Caco-2 (cell line): ENCODE data around the gene ATP13A4. TPM values are rescaled to one million over a fixed set of nuclear protein-coding genes. Genes with fewer than 3 reads are reported as not detected.

Experiments
- BruUV-seq: library from RNA; stranded (reverse); fragments of 400-500 nt; replicated peaks from 2 replicates; lab custom pipeline; 2021; lab: Mats Ljungman, UMichigan
- CTCF ChIA-PET: fragments of 300-600 bp; sonication (Branson Sonifier 250); formaldehyde crosslinking; loops from one replicate; lab custom pipeline; 2022; ENCODE audit warnings: antibody characterized with exemption; lab: Charles Lee
- POLR2A ChIA-PET: fragments of 300-600 bp; sonication (Branson Sonifier 250); formaldehyde crosslinking; loops from one replicate; lab custom pipeline; 2022; ENCODE audit warnings: antibody characterized with exemption; lab: Charles Lee
- DNase-seq, 2 experiments: peaks; one replicate each; pipeline versions ENCODE4 v3.0.0 to v3.0.0-alpha.2; 2020 to 2022
- H3K27me3 ChIP-seq: replicated peaks from 2 replicates; pipeline ENCODE4 v1.6.0; 2011; ENCODE audit warnings: low read length; ENCODE audit not compliant: control insufficient read depth, insufficient read depth
- H3K36me3 ChIP-seq: 2 replicates; pipeline ENCODE4 v1.5.1; 2011; ENCODE audit warnings: low read length; ENCODE audit not compliant: control insufficient read depth, insufficient read depth
- H3K4me1 ChIP-seq: fragments of 250-450 bp; sonication (Bioruptor Pico); 2 replicates; pipeline ENCODE4 v1.5.1; 2020; ENCODE audit warnings: mild to moderate bottlenecking
- H3K4me3 ChIP-seq: 2 replicates; pipeline ENCODE4 v1.5.1; 2011; ENCODE audit warnings: low read depth, mild to moderate bottlenecking, control low read depth, low read length
- H3K9me3 ChIP-seq: fragments of 250-450 bp; sonication (Bioruptor Pico); 2 replicates; pipeline ENCODE4 v1.5.1; 2020; ENCODE audit warnings: mild to moderate bottlenecking, moderate library complexity
- H3K27ac Mint-ChIP-seq: one replicate; pipeline ENCODE4 v1.8.0; 2022; ENCODE audit warnings: mixed read lengths; ENCODE audit not compliant: unreplicated experiment
- H3K27me3 Mint-ChIP-seq: one replicate; pipeline ENCODE4 v1.8.0; 2022; ENCODE audit warnings: mixed read lengths; ENCODE audit not compliant: insufficient read depth, unreplicated experiment
- H3K36me3 Mint-ChIP-seq: one replicate; pipeline ENCODE4 v1.8.0; 2022; ENCODE audit warnings: mild to moderate bottlenecking, mixed read lengths; ENCODE audit not compliant: insufficient read depth, unreplicated experiment
- H3K4me1 Mint-ChIP-seq: one replicate; pipeline ENCODE4 v1.8.0; 2022; ENCODE audit warnings: low read depth, mixed read lengths; ENCODE audit not compliant: unreplicated experiment
- H3K4me3 Mint-ChIP-seq: one replicate; pipeline ENCODE4 v1.8.0; 2022; ENCODE audit warnings: mild to moderate bottlenecking, moderate library complexity, mixed read lengths; ENCODE audit not compliant: unreplicated experiment
- H3K9me3 Mint-ChIP-seq: one replicate; pipeline ENCODE4 v1.8.0; 2022; ENCODE audit warnings: mixed read lengths; ENCODE audit not compliant: unreplicated experiment
- CTCF ChIP-seq, 2 experiments: fragments of 200-600 bp in 1 of 2; IDR thresholded peaks; 1 replicate in 1 of 2; 2 replicates in 1 of 2; pipeline versions ENCODE4 v1.5.1 to v1.8.0; 2011 to 2022; ENCODE audit warnings: antibody characterized with exemption in 1 of 2, control low read depth in 1 of 2, inconsistent platforms in 1 of 2, low read depth in 1 of 2, low read length in 1 of 2, mild to moderate bottlenecking in 1 of 2, moderate library complexity in 1 of 2; ENCODE audit not compliant: insufficient read depth in 1 of 2, severe bottlenecking in 1 of 2, unreplicated experiment in 1 of 2
- intact Hi-C: fragments of 100-400 bp; cut with micrococcal nuclease; formaldehyde crosslinking; loops from one replicate; pipeline ENCODE4 v1.10.0; 2022; ENCODE audit not compliant: unreplicated experiment
- total RNA-seq: library from RNA; stranded (reverse); gene quantifications from 2 replicates; pipeline ENCODE4 v1.2.3, GENCODE V29; 2022

The ATP13A4 gene
- total RNA-seq, 1 experiment from 2014 or later, result 1.4 TPM

- Mint-ChIP-seq H3K27ac (no peak overlapping the region), H3K9me3 (no peaks in the 10 kb centered on the region), H3K4me3 (no peak overlapping the region), H3K36me3 (no peaks in the 10 kb centered on the region), H3K27me3 (no peaks in the 10 kb centered on the region), H3K4me1 (peaks cover 13% of the 10 kb centered on the region)
- no peak for DNase-seq
- TF ChIP-seq CTCF (IDR thresholded peaks at IDR 0.05; ENCODE audit: insufficient read depth in 1 of 2, low read depth in 1 of 2, low read length in 1 of 2, severe bottlenecking in 1 of 2, unreplicated experiment in 1 of 2), result no peak
- POLR2A ChIA-PET, result no interaction called here
- Histone ChIP-seq H3K9me3 (no peaks in the 10 kb centered on the region), H3K36me3 (no peaks in the 10 kb centered on the region), H3K4me3 (no peak overlapping the region), H3K27me3 (no peaks in the 10 kb centered on the region), H3K4me1 (peaks cover 24% of the 10 kb centered on the region)
- BruUV-seq, result no TSS peak
- CTCF ChIA-PET, result no interaction called here
- intact Hi-C loops, result no loop called here
Measured at GRCh38 chr3:193354423-193354822, 200.3 kb downstream of the ATP13A4 start.

Other genes with a start within 250 kb of the ATP13A4 start
- not detected in 2 replicates for gene ATP13A5, start 176.1 kb downstream of the ATP13A4 start, total RNA-seq
- 61.4 and 74.6 TPM in 2 replicates for gene OPA1, start 38.3 kb upstream of the ATP13A4 start, total RNA-seq